ENCODE measurements around the gene CCL21.

DNA sequence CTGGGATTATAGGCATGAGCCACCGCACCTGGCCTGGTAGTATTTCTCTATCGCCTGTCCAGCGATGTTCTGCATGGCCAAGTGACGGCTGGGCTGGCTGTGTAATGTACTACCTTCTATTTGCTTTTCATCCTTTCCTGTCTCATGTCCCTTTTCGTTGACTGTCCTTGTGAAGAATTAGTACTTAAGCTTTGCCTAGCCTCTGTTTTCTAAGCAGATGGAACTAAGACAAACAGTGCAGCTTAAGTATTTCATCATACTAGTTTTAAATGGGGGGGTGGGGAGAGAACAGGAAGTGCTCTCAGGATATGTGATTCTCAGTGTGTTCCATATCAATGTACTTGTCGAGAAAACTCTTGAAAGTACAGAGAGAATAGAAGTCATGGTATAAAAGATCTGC is 31.7 kb upstream of the CCL21 start:
- TF ChIP-seq, protein P1, sequence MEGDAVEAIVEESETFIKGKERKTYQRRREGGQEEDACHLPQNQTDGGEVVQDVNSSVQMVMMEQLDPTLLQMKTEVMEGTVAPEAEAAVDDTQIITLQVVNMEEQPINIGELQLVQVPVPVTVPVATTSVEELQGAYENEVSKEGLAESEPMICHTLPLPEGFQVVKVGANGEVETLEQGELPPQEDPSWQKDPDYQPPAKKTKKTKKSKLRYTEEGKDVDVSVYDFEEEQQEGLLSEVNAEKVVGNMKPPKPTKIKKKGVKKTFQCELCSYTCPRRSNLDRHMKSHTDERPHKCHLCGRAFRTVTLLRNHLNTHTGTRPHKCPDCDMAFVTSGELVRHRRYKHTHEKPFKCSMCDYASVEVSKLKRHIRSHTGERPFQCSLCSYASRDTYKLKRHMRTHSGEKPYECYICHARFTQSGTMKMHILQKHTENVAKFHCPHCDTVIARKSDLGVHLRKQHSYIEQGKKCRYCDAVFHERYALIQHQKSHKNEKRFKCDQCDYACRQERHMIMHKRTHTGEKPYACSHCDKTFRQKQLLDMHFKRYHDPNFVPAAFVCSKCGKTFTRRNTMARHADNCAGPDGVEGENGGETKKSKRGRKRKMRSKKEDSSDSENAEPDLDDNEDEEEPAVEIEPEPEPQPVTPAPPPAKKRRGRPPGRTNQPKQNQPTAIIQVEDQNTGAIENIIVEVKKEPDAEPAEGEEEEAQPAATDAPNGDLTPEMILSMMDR (IDR thresholded peaks at IDR 0.05), result no peak
- TF ChIP-seq POLR2A (IDR thresholded peaks at IDR 0.05), result no peak
